Suprapubic skin (tissue), 2 donors: ENCODE measurements around the gene LZTFL1.

Source experiments
- EP300 ChIP-seq: sonication (generic); formaldehyde crosslinking; IDR thresholded peaks from one replicate; pipeline ENCODE4 v1.6.1; 2017; ENCODE audit warnings: antibody characterized with exemption
- POLR2A ChIP-seq, 2 donors: fragments of 450-650 bp; IDR thresholded peaks; one replicate each; pipeline ENCODE4 v1.6.1; 2017; ENCODE audit warnings: antibody characterized with exemption in 2 of 2, mild to moderate bottlenecking in 2 of 2, moderate library complexity in 2 of 2

GRCh38 chr3:45777111-45777745 is 64.7 kb downstream of the LZTFL1 start:
- no peak for TF ChIP-seq POLR2A (IDR thresholded peaks at IDR 0.05)
- TF ChIP-seq EP300, result no peak
